K562 (cell line): ENCODE data around the gene GLOD4.

Experiments used
- CBFB ChIP-seq: sonication (generic); formaldehyde crosslinking; IDR thresholded peaks from 2 replicates; pipeline ENCODE4 v1.4.0; 2020; ENCODE audit warnings: mild to moderate bottlenecking, missing genetic modification reagents
- FOXA1 ChIP-seq: fragments of 450-650 bp; IDR thresholded peaks from 2 replicates; pipeline ENCODE4 v1.6.1; 2016; ENCODE audit warnings: mild to moderate bottlenecking, borderline replicate concordance
- POLR2AphosphoS5 ChIP-seq: IDR thresholded peaks from 2 replicates; pipeline ENCODE4 v1.6.1; 2011; ENCODE audit warnings: mild to moderate bottlenecking, low read depth, low read length, moderate library complexity; ENCODE audit not compliant: control insufficient read depth, insufficient read depth
- XRCC5 ChIP-seq: fragments of 200-400 bp; formaldehyde crosslinking; IDR thresholded peaks from 2 replicates; pipeline ENCODE4 v1.6.1; 2017; ENCODE audit warnings: low read depth, mild to moderate bottlenecking, low read length
- TF ChIP-seq, protein P1 (sequence below), 3 experiments: IDR thresholded peaks in 2 of 3; conservative IDR thresholded peaks in 1 of 3; 2 replicates each; pipeline ENCODE4 v1.5.1; 2011 to 2012; ENCODE audit warnings: low read length in 3 of 3, mild to moderate bottlenecking in 3 of 3, control low read depth in 2 of 3, improper control_type of control experiment in 1 of 3, inconsistent platforms in 1 of 3, low read depth in 1 of 3, mixed read lengths in 1 of 3, moderate library complexity in 1 of 3; ENCODE audit not compliant: insufficient read depth in 2 of 3

- no peak for TF ChIP-seq POLR2AphosphoS5
- TF ChIP-seq, protein P1, sequence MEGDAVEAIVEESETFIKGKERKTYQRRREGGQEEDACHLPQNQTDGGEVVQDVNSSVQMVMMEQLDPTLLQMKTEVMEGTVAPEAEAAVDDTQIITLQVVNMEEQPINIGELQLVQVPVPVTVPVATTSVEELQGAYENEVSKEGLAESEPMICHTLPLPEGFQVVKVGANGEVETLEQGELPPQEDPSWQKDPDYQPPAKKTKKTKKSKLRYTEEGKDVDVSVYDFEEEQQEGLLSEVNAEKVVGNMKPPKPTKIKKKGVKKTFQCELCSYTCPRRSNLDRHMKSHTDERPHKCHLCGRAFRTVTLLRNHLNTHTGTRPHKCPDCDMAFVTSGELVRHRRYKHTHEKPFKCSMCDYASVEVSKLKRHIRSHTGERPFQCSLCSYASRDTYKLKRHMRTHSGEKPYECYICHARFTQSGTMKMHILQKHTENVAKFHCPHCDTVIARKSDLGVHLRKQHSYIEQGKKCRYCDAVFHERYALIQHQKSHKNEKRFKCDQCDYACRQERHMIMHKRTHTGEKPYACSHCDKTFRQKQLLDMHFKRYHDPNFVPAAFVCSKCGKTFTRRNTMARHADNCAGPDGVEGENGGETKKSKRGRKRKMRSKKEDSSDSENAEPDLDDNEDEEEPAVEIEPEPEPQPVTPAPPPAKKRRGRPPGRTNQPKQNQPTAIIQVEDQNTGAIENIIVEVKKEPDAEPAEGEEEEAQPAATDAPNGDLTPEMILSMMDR (IDR thresholded peaks at IDR 0.05 in 2 of 3, conservative IDR thresholded peaks at IDR 0.05 in 1 of 3; ENCODE audit: insufficient read depth in 2 of 3, low read depth in 1 of 3, low read length in 3 of 3), result no peak
- TF ChIP-seq CBFB, result no peak
- TF ChIP-seq FOXA1, result no peak
- no peak for TF ChIP-seq XRCC5
These were observed 2.1 kb upstream of the GLOD4 start for GRCh38 chr17:784143-784542.
